Sigmoid colon (tissue), 7 donors: ENCODE data around the gene LTA. TPM values are rescaled to one million over a fixed set of nuclear protein-coding genes. Genes with fewer than 3 reads are reported as not detected.
A peak's percentile ranks its signal among the peaks of the same experiment; 100 is the strongest.

ENCODE experiments used
- DNase-seq: peaks from one replicate; pipeline ENCODE4 v3.0.0-alpha.2; 2019
- H3K27ac ChIP-seq, 4 donors: fragments of 200-600 bp; sonication (generic); one replicate each; pipeline ENCODE4 v1.5.1; 2016 to 2019; ENCODE audit warnings: mild to moderate bottlenecking in 1 of 4
- H3K27me3 ChIP-seq, 3 donors: fragments of 200-600 bp; sonication (generic); one replicate each; pipeline ENCODE4 v1.5.1; 2019; ENCODE audit warnings: mild to moderate bottlenecking in 1 of 3
- H3K36me3 ChIP-seq, 4 donors: fragments of 200-600 bp; sonication (generic); one replicate each; pipeline ENCODE4 v1.5.1; 2016 to 2019
- H3K4me1 ChIP-seq, 4 donors: fragments of 200-600 bp; sonication (generic); one replicate each; pipeline ENCODE4 v1.5.1; 2017 to 2019
- H3K4me3 ChIP-seq, 4 donors: fragments of 200-600 bp; sonication (generic); one replicate each; pipeline ENCODE4 v1.5.1; 2017 to 2019; ENCODE audit warnings: mild to moderate bottlenecking in 2 of 4, moderate library complexity in 1 of 4
- H3K9me3 ChIP-seq, 4 donors: fragments of 200-600 bp in 3 of 4; sonication (generic) in 3 of 4; one replicate each; pipeline versions ENCODE4 v1.5.1 to v1.6.1; 2013 to 2019
- CTCF ChIP-seq, 4 experiments: fragments of 450-650 bp in 3 of 4; fragments of 200-600 bp in 1 of 4; IDR thresholded peaks; one replicate each; pipeline ENCODE4 v1.5.1; 2016 to 2019; ENCODE audit warnings: antibody characterized with exemption in 4 of 4, mild to moderate bottlenecking in 3 of 4, moderate library complexity in 2 of 4
- EP300 ChIP-seq, 4 donors: sonication (generic); formaldehyde crosslinking; IDR thresholded peaks; one replicate each; pipeline ENCODE4 v1.6.1; 2017; ENCODE audit warnings: antibody characterized with exemption in 4 of 4
- POLR2A ChIP-seq, 2 donors: fragments of 450-650 bp; IDR thresholded peaks; one replicate each; pipeline ENCODE4 v1.6.1; 2016; ENCODE audit warnings: antibody characterized with exemption in 2 of 2, mild to moderate bottlenecking in 2 of 2, moderate library complexity in 2 of 2
- POLR2AphosphoS5 ChIP-seq, 4 donors: sonication (generic); formaldehyde crosslinking; IDR thresholded peaks; one replicate each; pipeline ENCODE4 v1.6.1; 2017; ENCODE audit warnings: antibody characterized with exemption in 4 of 4
- WGBS, 2 donors: extraction: QIAGEN DNeasy Blood & Tissue Kit; methylation state at CpG; one replicate each; pipeline ENCODE4 v1.1.7; 2013; 5-methylcytosine and 5-hydroxymethylcytosine counted together
- intact Hi-C: fragments of 100-400 bp; cut with DNase I; formaldehyde crosslinking; loops from one replicate; pipeline ENCODE4 v1.15.1; 2023
- polyA plus RNA-seq, 3 donors: library from polyadenylated mRNA; stranded (reverse); fragments of 200-250 nt; gene quantifications; one replicate each; pipeline ENCODE4 v1.2.3, GENCODE V29; 2013
- small RNA-seq, 3 donors: library from RNA; depleted of rRNA; stranded (forward); fragments of <200 nt; gene quantifications; one replicate each; pipeline ENCODE3, GENCODE V24; 2016
- total RNA-seq, 4 donors: library from RNA; depleted of rRNA; stranded (reverse); fragments of >200 nt; gene quantifications; one replicate each; pipeline ENCODE4 v1.1.0, GENCODE V29; 2016
- donor health status: healthy with polysubstance abuse.
- donor health status: Bipolar disorder and iron deficiency.
- donor health status: healthy.

Gene LTA
- total and polyA plus RNA-seq, 7 donors, result 3.6 TPM; not detected in 6

GRCh38 chr6:31621991-31622390 is 49.9 kb downstream of the LTA start:
- H3K27ac ChIP-seq, result peak overlapping the region; percentile 97 to 98 (median 98)
- DNase-seq, result no peak

GRCh38 chr6:31622684-31623091 is 50.6 kb downstream of the LTA start:
- intact Hi-C loops, result no loop called here
- Histone ChIP-seq H3K36me3 (peaks cover 32 to 46% (median 43%) of the 10 kb centered on the region in 4 donors), H3K4me3 (no peak overlapping the region), H3K4me1 (peaks cover 2 to 24% (median 20%) of the 10 kb centered on the region in 4 donors), H3K27ac (peak overlapping the region; percentile 97 to 98 (median 98)), H3K27me3 (no peaks in the 10 kb centered on the region), H3K9me3 (no peaks in the 10 kb centered on the region)
- no peak for DNase-seq
- TF ChIP-seq POLR2A (IDR thresholded peaks at IDR 0.05) (no peak), POLR2AphosphoS5 (IDR thresholded peaks at IDR 0.05) (no peak), EP300 (IDR thresholded peaks at IDR 0.05) (no peak), CTCF (IDR thresholded peaks at IDR 0.05) (no peak)
- WGBS, 2 donors, result 67 to 74% methylated on average over 10 of the region's 10 CpGs

More at GRCh38 chr6:31621991-31622390, 49.9 kb downstream of the LTA start:
- peak overlapping the region; percentile 72 to 87 (median 82) for H3K4me3 ChIP-seq
- intact Hi-C loops, result loop anchor here (2.0 kb wide), 1 partner anchor 31 kb away; the partner anchor contains the start of gene BAG6
- H3K9me3 ChIP-seq, result no peaks in the 10 kb centered on the region
- TF ChIP-seq POLR2AphosphoS5 (IDR thresholded peaks at IDR 0.05), result peak in 1 of 4 donors; percentile 16
- TF ChIP-seq CTCF (IDR thresholded peaks at IDR 0.05), result no peak
- TF ChIP-seq EP300 (IDR thresholded peaks at IDR 0.05), result no peak
- H3K4me1 ChIP-seq, result peaks cover 2 to 24% (median 20%) of the 10 kb centered on the region in 4 donors
- peaks cover 25 to 39% (median 36%) of the 10 kb centered on the region in 4 donors for H3K36me3 ChIP-seq
- 11 to 38% methylated on average over 4 of the region's 4 CpGs for WGBS, 2 donors
- no peaks in the 10 kb centered on the region for H3K27me3 ChIP-seq

Small RNA genes within 50 kb of the gene (small RNA-seq; reads per million reads assigned to genes)
- gene SNORA38 (1.5 to 4.7 (median 3.4) reads per million in 3 donors), gene SNORD117 (215 to 686 (median 682) reads per million in 3 donors), gene SNORD84 (0 reads per million in 3 donors), gene UQCRHP1 (0 reads per million in 3 donors)

Other genes starting within 250 kb of the LTA start
Only the 30 nearest of the 34 such genes appear.
- 100 to 1,000 TPM; 346 to 491 (median 365) TPM for gene HLA-B, start 215.1 kb upstream of the LTA start, total RNA-seq
- 1,000 to 10,000 TPM in 2 of 3 donors, 100 to 1,000 TPM in 1; 279 to 3,047 (median 1,275) TPM for gene HLA-B, start 215.1 kb upstream of the LTA start, polyA plus RNA-seq
- gene MICA, start 168.7 kb upstream of the LTA start, total RNA-seq, result 10 to 100 TPM; 18.6 to 46.5 (median 27.2) TPM
- 10 to 100 TPM; 13.2 to 24.0 (median 20.3) TPM for gene MICA, start 168.7 kb upstream of the LTA start, polyA plus RNA-seq
- gene MICB, start 74.1 kb upstream of the LTA start, total RNA-seq, result 1 to 10 TPM in 3 of 4 donors, under 1 TPM in 1; 0.71 to 3.3 (median 1.5) TPM
- 1 to 10 TPM in 2 of 3 donors, under 1 TPM in 1; 0.92 to 7.7 (median 1.2) TPM for gene MICB, start 74.1 kb upstream of the LTA start, polyA plus RNA-seq
- gene MCCD1, start 43.3 kb upstream of the LTA start, total RNA-seq, result not detected
- gene MCCD1, start 43.3 kb upstream of the LTA start, polyA plus RNA-seq, result not detected
- 100 to 1,000 TPM; 211 to 301 (median 239) TPM for gene DDX39B, start 30.3 kb upstream of the LTA start, total RNA-seq
- gene DDX39B, start 30.3 kb upstream of the LTA start, polyA plus RNA-seq, result 100 to 1,000 TPM; 130 to 293 (median 153) TPM
- gene ATP6V1G2, start 25.7 kb upstream of the LTA start, total RNA-seq, result 1 to 10 TPM; 2.8 to 9.1 (median 5.0) TPM
- 1 to 10 TPM in 1 of 3 donors, not detected in 2; 3.0 TPM for gene ATP6V1G2, start 25.7 kb upstream of the LTA start, polyA plus RNA-seq
- gene NFKBIL1, start 24.7 kb upstream of the LTA start, total RNA-seq, result 10 to 100 TPM; 32.5 to 55.1 (median 36.3) TPM
- 10 to 100 TPM; 18.0 to 31.3 (median 25.2) TPM for gene NFKBIL1, start 24.7 kb upstream of the LTA start, polyA plus RNA-seq
- under 1 TPM in 1 of 4 donors, not detected in 3; 0.33 TPM for gene TNF, start 3.3 kb downstream of the LTA start, total RNA-seq
- 1 to 10 TPM in 1 of 3 donors, under 1 TPM in 2; 0.60 to 2.6 (median 0.92) TPM for gene TNF, start 3.3 kb downstream of the LTA start, polyA plus RNA-seq
- 1 to 10 TPM in 1 of 4 donors, under 1 TPM in 2, not detected in 1; 0.66 to 1.9 (median 0.68) TPM for gene LTB, start 10.1 kb downstream of the LTA start, total RNA-seq
- 10 to 100 TPM in 1 of 3 donors, 1 to 10 TPM in 1, not detected in 1; 2.5 to 90.8 TPM for gene LTB, start 10.1 kb downstream of the LTA start, polyA plus RNA-seq
- gene LST1, start 14.0 kb downstream of the LTA start, total RNA-seq, result 10 to 100 TPM in 2 of 4 donors, 1 to 10 TPM in 2; 1.7 to 19.8 (median 10.2) TPM
- gene LST1, start 14.0 kb downstream of the LTA start, polyA plus RNA-seq, result 10 to 100 TPM; 17.0 to 34.2 (median 24.7) TPM
- gene NCR3, start 20.7 kb downstream of the LTA start, total RNA-seq, result not detected
- gene NCR3, start 20.7 kb downstream of the LTA start, polyA plus RNA-seq, result 1 to 10 TPM in 1 of 3 donors, under 1 TPM in 1, not detected in 1; 0.92 to 3.4 TPM
- gene AIF1, start 42.9 kb downstream of the LTA start, total RNA-seq, result 10 to 100 TPM; 12.5 to 59.6 (median 36.9) TPM
- gene AIF1, start 42.9 kb downstream of the LTA start, polyA plus RNA-seq, result 100 to 1,000 TPM in 2 of 3 donors, 10 to 100 TPM in 1; 61.8 to 133 (median 114) TPM
- 10 to 100 TPM; 42.1 to 90.8 (median 54.2) TPM for gene PRRC2A, start 48.4 kb downstream of the LTA start, total RNA-seq
- 100 to 1,000 TPM in 1 of 3 donors, 10 to 100 TPM in 2; 28.8 to 109 (median 32.1) TPM for gene PRRC2A, start 48.4 kb downstream of the LTA start, polyA plus RNA-seq
- 100 to 1,000 TPM; 119 to 218 (median 144) TPM for gene BAG6, start 80.4 kb downstream of the LTA start, total RNA-seq
- gene BAG6, start 80.4 kb downstream of the LTA start, polyA plus RNA-seq, result 100 to 1,000 TPM in 2 of 3 donors, 10 to 100 TPM in 1; 99.7 to 231 (median 133) TPM
- gene APOM, start 83.6 kb downstream of the LTA start, total RNA-seq, result 1 to 10 TPM in 3 of 4 donors, not detected in 1; 3.3 to 7.2 (median 3.6) TPM
- 1 to 10 TPM; 2.3 to 3.6 (median 3.6) TPM for gene APOM, start 83.6 kb downstream of the LTA start, polyA plus RNA-seq
- 10 to 100 TPM; 25.0 to 31.3 (median 26.7) TPM for gene C6orf47, start 88.5 kb downstream of the LTA start, total RNA-seq
- 10 to 100 TPM; 22.2 to 32.6 (median 24.5) TPM for gene C6orf47, start 88.5 kb downstream of the LTA start, polyA plus RNA-seq
- 10 to 100 TPM; 17.2 to 29.6 (median 26.4) TPM for gene GPANK1, start 92.7 kb downstream of the LTA start, total RNA-seq
- 10 to 100 TPM; 15.3 to 22.8 (median 18.3) TPM for gene GPANK1, start 92.7 kb downstream of the LTA start, polyA plus RNA-seq
- gene CSNK2B, start 93.8 kb downstream of the LTA start, total RNA-seq, result 100 to 1,000 TPM; 188 to 227 (median 209) TPM
- gene CSNK2B, start 93.8 kb downstream of the LTA start, polyA plus RNA-seq, result 100 to 1,000 TPM; 198 to 232 (median 206) TPM
- gene LY6G5B, start 97.7 kb downstream of the LTA start, total RNA-seq, result 1 to 10 TPM; 2.8 to 10.0 (median 6.5) TPM
- gene LY6G5B, start 97.7 kb downstream of the LTA start, polyA plus RNA-seq, result 1 to 10 TPM in 1 of 3 donors, under 1 TPM in 1, not detected in 1; 0.60 to 9.1 TPM
- 1 to 10 TPM in 1 of 4 donors, under 1 TPM in 2, not detected in 1; 0.68 to 1.1 (median 0.99) TPM for gene LY6G5C, start 108.8 kb downstream of the LTA start, total RNA-seq
- gene LY6G5C, start 108.8 kb downstream of the LTA start, polyA plus RNA-seq, result 1 to 10 TPM; 1.8 to 3.2 (median 2.7) TPM
- 10 to 100 TPM; 37.8 to 63.4 (median 51.6) TPM for gene ABHD16A, start 131.0 kb downstream of the LTA start, total RNA-seq
- gene ABHD16A, start 131.0 kb downstream of the LTA start, polyA plus RNA-seq, result 10 to 100 TPM; 16.9 to 52.0 (median 17.4) TPM
- gene LY6G6F, start 134.6 kb downstream of the LTA start, total RNA-seq, result not detected
- not detected for gene LY6G6F, start 134.6 kb downstream of the LTA start, polyA plus RNA-seq
- 10 to 100 TPM in 1 of 4 donors, 1 to 10 TPM in 2, not detected in 1; 2.9 to 21.2 (median 6.4) TPM for gene LY6G6D, start 143.1 kb downstream of the LTA start, total RNA-seq
- gene LY6G6D, start 143.1 kb downstream of the LTA start, polyA plus RNA-seq, result 1 to 10 TPM in 1 of 3 donors, under 1 TPM in 1, not detected in 1; 0.31 to 8.4 TPM
- gene LY6G6C, start 149.5 kb downstream of the LTA start, total RNA-seq, result not detected
- gene LY6G6C, start 149.5 kb downstream of the LTA start, polyA plus RNA-seq, result 1 to 10 TPM in 2 of 3 donors, under 1 TPM in 1; 0.07 to 1.2 (median 1.2) TPM
- not detected for gene MPIG6B, start 151.1 kb downstream of the LTA start, total RNA-seq
- gene MPIG6B, start 151.1 kb downstream of the LTA start, polyA plus RNA-seq, result under 1 TPM in 1 of 3 donors, not detected in 2; 0.13 TPM
- gene DDAH2, start 157.0 kb downstream of the LTA start, total RNA-seq, result 100 to 1,000 TPM in 2 of 4 donors, 10 to 100 TPM in 2; 86.7 to 146 (median 107) TPM
- gene DDAH2, start 157.0 kb downstream of the LTA start, polyA plus RNA-seq, result 100 to 1,000 TPM; 137 to 340 (median 213) TPM
- gene CLIC1, start 164.2 kb downstream of the LTA start, total RNA-seq, result 100 to 1,000 TPM; 172 to 251 (median 214) TPM
- gene CLIC1, start 164.2 kb downstream of the LTA start, polyA plus RNA-seq, result 100 to 1,000 TPM; 623 to 668 (median 634) TPM
- 10 to 100 TPM in 1 of 4 donors, 1 to 10 TPM in 3; 4.2 to 23.5 (median 5.7) TPM for gene MSH5, start 167.7 kb downstream of the LTA start, total RNA-seq
- gene MSH5, start 167.7 kb downstream of the LTA start, polyA plus RNA-seq, result 10 to 100 TPM in 1 of 3 donors, 1 to 10 TPM in 1, not detected in 1; 1.6 to 18.7 TPM
- 1 to 10 TPM in 3 of 4 donors, not detected in 1; 1.8 to 6.5 (median 4.2) TPM for gene SAPCD1, start 190.4 kb downstream of the LTA start, total RNA-seq
- 1 to 10 TPM in 2 of 3 donors, not detected in 1; 1.2 to 8.7 TPM for gene SAPCD1, start 190.4 kb downstream of the LTA start, polyA plus RNA-seq
- 1 to 10 TPM in 1 of 4 donors, under 1 TPM in 2, not detected in 1; 0.14 to 3.9 (median 0.71) TPM for gene VWA7, start 205.0 kb downstream of the LTA start, total RNA-seq
- gene VWA7, start 205.0 kb downstream of the LTA start, polyA plus RNA-seq, result 1 to 10 TPM; 2.8 to 6.0 (median 3.6) TPM